Lower leg skin (tissue), 4 donors: ENCODE results near the gene DNAJC4. TPM values are rescaled to one million over a fixed set of nuclear protein-coding genes. Genes with fewer than 3 reads are reported as not detected.

ENCODE experiments used
- DNase-seq, 2 donors: peaks; one replicate each; pipeline ENCODE4 v3.0.0-alpha.2; 2019; ENCODE audit warnings: low spot score in 2 of 2
- H3K4me3 ChIP-seq: fragments of 200-600 bp; sonication (generic); 2 replicates; pipeline ENCODE4 v1.5.1; 2017; ENCODE audit warnings: mild to moderate bottlenecking, low read depth; ENCODE audit not compliant: poor library complexity, severe bottlenecking
- POLR2A ChIP-seq, 2 donors: fragments of 450-650 bp; IDR thresholded peaks; one replicate each; pipeline ENCODE4 v1.6.1; 2016 to 2017; ENCODE audit warnings: antibody characterized with exemption in 2 of 2, mild to moderate bottlenecking in 1 of 2, moderate library complexity in 1 of 2
- WGBS, 2 donors: methylation state at CpG; one replicate each; pipeline ENCODE4 v1.1.5; 2018; 5-methylcytosine and 5-hydroxymethylcytosine counted together
- intact Hi-C: fragments of 100-400 bp; cut with DNase I; formaldehyde crosslinking; loops from one replicate; pipeline ENCODE4 v1.15.0; 2023; ENCODE audit warnings: low total_unique reads
- total RNA-seq, 4 donors: library from RNA; depleted of rRNA; stranded (reverse); fragments of >200 nt; gene quantifications; one replicate each; pipeline ENCODE4 v1.1.0, GENCODE V29; 2016
- TF ChIP-seq, protein P1 (sequence below), 3 donors: fragments of 450-650 bp; IDR thresholded peaks; one replicate each; pipeline ENCODE4 v1.5.1; 2016; ENCODE audit warnings: antibody characterized with exemption in 3 of 3, mild to moderate bottlenecking in 3 of 3, moderate library complexity in 2 of 3

DNAJC4 gene, protein sequence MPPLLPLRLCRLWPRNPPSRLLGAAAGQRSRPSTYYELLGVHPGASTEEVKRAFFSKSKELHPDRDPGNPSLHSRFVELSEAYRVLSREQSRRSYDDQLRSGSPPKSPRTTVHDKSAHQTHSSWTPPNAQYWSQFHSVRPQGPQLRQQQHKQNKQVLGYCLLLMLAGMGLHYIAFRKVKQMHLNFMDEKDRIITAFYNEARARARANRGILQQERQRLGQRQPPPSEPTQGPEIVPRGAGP
- total RNA-seq = 10 to 100 TPM; 19.2 to 37.6 (median 30.8) TPM

DNA sequence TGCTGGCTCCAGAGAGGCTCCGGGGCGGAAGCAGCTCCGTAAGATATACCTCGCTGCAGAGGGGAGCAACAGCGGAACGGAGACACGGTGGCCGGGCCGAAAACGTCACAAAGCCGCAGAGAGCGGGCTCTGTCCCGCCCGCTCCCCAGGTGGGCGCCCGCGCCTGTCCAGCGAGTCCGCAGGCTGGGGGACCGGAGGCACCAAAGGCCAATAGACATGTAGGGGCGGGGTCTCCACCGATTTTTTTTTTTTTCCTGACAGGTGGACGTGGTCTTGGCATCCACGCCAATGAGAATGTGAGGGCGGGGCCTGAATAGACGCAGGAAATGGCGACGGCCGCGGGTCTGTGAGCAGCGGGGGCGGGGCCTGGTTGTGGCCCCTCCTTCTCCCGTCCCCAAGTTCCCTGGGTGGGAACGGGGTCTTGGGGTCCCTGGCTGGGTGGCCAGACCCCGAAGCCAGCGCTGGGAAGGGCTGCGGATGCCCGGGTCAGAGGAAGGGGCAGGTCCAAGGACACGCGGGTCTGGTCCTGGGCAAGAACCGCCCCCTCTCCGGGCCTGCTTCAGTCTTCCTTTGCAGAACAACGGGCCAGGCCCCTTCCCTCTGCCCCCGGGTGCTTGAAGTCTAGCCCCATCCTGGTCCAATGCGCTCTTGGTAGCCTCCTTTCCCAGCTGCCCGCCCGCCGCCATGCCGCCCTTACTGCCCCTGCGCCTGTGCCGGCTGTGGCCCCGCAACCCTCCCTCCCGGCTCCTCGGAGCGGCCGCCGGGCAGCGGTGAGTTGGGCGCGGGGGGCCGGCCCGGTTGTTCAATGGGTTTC is at the start of gene DNAJC4:
Gene DNAJC4 (plus strand): TSS at position 378 of the 814 bp plus-strand sequence. CDS start 307 bp downstream, at position 685.
- peak; percentile 91 to 98 for DNase-seq
- WGBS, 2 donors = 0 to 2% methylated on average over 40 to 60 of the region's 62 CpGs
- intact Hi-C loops = no loop called here
- TF ChIP-seq POLR2A (IDR thresholded peaks at IDR 0.05) = no peak
- TF ChIP-seq, protein P1, sequence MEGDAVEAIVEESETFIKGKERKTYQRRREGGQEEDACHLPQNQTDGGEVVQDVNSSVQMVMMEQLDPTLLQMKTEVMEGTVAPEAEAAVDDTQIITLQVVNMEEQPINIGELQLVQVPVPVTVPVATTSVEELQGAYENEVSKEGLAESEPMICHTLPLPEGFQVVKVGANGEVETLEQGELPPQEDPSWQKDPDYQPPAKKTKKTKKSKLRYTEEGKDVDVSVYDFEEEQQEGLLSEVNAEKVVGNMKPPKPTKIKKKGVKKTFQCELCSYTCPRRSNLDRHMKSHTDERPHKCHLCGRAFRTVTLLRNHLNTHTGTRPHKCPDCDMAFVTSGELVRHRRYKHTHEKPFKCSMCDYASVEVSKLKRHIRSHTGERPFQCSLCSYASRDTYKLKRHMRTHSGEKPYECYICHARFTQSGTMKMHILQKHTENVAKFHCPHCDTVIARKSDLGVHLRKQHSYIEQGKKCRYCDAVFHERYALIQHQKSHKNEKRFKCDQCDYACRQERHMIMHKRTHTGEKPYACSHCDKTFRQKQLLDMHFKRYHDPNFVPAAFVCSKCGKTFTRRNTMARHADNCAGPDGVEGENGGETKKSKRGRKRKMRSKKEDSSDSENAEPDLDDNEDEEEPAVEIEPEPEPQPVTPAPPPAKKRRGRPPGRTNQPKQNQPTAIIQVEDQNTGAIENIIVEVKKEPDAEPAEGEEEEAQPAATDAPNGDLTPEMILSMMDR (IDR thresholded peaks at IDR 0.05) = no peak
- H3K4me3 ChIP-seq = peak within 1 kb of the TSS; percentile 58

DNA sequence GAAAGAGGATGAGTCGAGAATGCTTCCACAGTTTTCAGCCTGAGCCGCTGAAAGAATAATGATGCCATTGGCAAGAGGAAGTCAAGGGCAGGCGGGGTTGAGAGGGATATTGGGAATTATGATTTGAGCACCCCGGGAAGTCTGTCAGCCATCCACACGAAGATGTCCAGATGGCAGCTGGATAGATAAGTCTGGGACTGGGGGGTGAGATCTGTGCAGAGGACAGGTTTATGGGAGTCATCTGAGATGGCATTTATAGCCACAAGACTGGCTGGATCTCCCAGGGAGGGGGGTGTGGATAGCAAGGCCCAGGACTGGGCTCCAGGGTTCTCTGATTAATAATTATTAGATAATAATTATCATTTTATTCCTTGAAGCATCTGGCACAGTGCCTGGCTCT is 49.5 kb upstream of the DNAJC4 start:
- no peak for TF ChIP-seq POLR2A (IDR thresholded peaks at IDR 0.05)
- TF ChIP-seq, protein P1 (IDR thresholded peaks at IDR 0.05) = no peak
- intact Hi-C loops = no loop called here
- DNase-seq = no peak
- WGBS, 2 donors = 58 to 60% methylated on average over 5 of the region's 5 CpGs
- no peak overlapping the region for H3K4me3 ChIP-seq

DNA sequence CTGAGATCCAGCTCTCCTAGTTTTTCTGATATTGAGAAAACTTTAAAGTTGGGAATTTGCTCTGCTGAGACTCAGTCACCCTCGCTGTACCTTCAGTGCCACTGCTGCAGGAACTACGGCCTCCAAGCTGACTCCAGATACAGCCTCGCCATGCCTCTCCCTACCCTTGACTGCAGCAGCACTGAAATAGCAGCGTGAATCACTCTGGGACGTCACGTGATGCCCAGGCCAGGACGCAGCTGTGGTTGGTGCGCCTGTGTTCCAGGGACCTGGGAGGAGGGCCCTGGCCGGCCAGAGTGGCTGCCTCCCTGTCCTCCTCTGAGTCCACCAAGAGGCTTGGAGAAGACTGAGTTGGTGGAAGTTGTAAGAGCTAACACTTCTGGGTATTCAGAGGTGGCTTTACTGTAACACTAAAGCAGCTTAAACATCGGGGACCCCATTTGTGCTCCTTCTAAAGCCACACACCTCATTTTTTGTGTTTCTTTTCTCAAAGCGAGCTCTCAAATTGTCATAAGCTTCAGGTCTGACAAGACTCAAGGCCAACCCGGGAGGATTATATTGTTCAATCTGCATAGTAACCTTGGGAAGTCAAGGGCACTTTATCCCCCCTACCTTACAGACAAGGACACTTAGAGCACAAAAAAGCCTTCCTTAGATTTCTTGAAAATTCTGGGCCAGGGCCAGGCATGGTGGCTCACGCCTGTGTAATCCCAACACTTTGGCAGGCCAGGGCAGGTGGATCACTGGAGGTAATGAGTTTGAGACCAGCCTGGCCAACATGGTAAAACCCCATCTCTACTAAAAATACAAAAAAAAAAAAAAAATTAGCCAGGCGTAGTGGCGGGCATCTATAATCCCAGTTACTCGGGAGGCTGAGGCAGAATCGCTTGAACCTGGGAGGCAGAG is 48.6 kb upstream of the DNAJC4 start:
- no peak overlapping the region for H3K4me3 ChIP-seq
- 35 to 36% methylated on average over 17 of the region's 17 CpGs for WGBS, 2 donors
- DNase-seq = peak; percentile 92 to 98
- intact Hi-C loops = no loop called here
- TF ChIP-seq, protein P1 (IDR thresholded peaks at IDR 0.05) = no peak
- no peak for TF ChIP-seq POLR2A (IDR thresholded peaks at IDR 0.05)

DNA sequence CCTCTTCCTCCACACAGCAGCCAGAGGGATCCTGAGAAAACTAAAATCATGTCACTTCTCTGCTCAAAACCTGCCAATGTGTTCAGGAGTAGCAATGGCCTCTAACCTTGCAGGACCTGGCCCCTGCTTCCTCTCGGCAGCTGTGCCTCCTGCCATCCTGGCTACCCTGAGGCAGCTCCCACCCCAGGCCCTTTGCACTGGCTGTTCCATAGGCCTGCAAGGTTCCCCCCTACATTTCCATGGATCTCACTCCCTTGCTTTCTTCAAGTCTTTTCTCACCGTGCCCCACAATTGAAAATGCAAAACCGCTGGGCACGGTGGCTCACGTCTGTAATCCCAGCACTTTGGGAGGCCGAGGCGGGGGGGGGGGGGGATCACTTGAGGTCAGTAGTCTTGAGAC is 46.5 kb upstream of the DNAJC4 start:
- H3K4me3 ChIP-seq = no peak overlapping the region
- no peak for TF ChIP-seq POLR2A (IDR thresholded peaks at IDR 0.05)
- TF ChIP-seq, protein P1 (IDR thresholded peaks at IDR 0.05) = no peak
- DNase-seq = no peak
- 83 to 87% methylated on average over 7 of the region's 7 CpGs for WGBS, 2 donors
- intact Hi-C loops = no loop called here

DNA sequence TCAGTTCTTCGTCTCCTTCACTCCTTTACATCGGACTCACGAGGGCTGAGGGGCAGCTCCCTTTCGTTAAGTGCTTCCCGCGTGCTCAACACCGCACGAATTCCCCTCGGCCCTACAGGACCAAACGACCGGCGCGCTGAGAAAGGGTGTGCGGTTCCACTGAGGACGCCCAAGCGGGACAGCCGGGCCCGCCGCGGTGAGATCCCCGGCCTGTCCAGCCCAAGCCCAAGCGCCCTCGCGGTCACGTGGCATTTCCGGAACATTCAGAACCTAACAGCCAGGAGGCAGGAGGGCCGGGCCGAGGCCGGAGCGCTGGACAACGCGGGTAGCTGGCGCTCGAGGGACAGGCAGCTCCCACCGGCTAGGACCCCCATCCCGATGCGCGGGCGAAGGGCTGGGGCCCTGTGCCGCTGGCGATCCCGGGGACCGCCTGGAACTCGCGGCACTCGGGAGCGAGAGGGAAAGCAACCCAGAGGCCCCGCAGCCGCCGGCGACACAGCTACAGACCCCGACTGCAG is 45.1 kb upstream of the DNAJC4 start:
- WGBS, 2 donors = 0 to 1% methylated on average over 25 to 41 of the region's 52 CpGs
- DNase-seq = peak; percentile 82 to 97

More for the DNA sequence above, 45.1 kb upstream of the DNAJC4 start:
- peak overlapping the region; percentile 45 for H3K4me3 ChIP-seq
- intact Hi-C loops = no loop called here
- TF ChIP-seq, protein P1 (IDR thresholded peaks at IDR 0.05) = peak in 1 of 3 donors; percentile 38
- TF ChIP-seq POLR2A (IDR thresholded peaks at IDR 0.05) = peak in 1 of 2 donors; percentile 85
